Activated CD4-positive, alpha-beta T cell treated with anti-CD3 and anti-CD28 coated beads for 1 hour (primary cell): ENCODE measurements around the gene PAIP2B.
"Not testable (repeated sequence)": the region's sequence is repeated elsewhere in the genome, so short reads cannot be mapped to it uniquely, and the experiment has no call there.

Experiments
- DNase-seq: peaks from one replicate; pipeline ENCODE4 v3.0.0-alpha.2; 2020

Gene PAIP2B, protein sequence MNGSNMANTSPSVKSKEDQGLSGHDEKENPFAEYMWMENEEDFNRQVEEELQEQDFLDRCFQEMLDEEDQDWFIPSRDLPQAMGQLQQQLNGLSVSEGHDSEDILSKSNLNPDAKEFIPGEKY

DNA sequence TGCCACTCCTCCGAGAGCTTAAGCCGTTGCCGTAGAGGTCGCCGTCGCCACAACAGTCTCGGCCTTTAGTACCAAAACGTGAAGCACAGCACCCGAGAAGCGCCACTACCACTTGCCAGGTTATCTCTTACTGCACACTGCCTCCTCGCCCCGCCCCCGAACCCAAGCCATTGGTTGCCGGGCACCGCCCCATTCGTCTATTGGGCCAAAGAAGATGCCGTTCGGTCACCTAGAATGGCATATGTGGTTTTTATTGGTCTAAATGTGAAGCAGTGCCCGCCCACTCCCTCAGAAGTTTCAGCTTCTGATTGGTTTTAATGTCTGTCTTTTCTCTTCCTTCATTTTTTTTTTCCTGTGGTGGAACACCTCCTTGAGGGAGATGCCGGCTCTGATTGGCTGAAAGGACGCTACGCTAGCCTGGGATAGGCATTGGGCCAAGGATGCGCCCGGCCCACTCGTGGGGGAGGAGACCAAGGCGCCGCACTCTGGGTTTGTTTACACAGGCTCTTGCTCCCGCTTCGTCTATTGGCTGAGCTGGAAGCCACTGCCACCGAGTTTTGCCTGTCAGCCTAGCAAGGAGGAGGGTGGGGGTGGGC is at the start of gene PAIP2B:
Gene PAIP2B, minus strand, starts transcription at position 139 of the 596 bp plus-strand sequence. CDS start 24,514 bp downstream, outside the sequence.
- DNase-seq: peak; percentile 96

DNA sequence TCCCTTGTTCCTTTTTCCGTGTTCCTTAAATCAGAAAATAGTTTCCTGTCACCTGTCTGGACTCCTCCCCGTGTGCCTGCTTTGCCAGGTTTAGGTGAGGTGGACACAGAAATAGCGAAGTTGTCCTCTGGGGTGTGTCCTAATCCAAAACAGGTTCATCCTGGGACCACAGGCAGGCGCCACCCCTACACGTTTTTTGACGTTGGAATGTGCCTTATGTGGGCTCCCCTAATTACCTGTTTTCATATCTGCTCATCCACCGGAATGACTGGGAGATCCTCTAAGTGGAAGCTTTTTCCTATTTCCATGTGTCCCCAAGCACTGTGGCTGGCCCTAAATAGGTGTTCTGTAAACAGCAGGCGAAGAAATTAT is 49.0 kb upstream of the PAIP2B start:
- DNase-seq: no peak

DNA sequence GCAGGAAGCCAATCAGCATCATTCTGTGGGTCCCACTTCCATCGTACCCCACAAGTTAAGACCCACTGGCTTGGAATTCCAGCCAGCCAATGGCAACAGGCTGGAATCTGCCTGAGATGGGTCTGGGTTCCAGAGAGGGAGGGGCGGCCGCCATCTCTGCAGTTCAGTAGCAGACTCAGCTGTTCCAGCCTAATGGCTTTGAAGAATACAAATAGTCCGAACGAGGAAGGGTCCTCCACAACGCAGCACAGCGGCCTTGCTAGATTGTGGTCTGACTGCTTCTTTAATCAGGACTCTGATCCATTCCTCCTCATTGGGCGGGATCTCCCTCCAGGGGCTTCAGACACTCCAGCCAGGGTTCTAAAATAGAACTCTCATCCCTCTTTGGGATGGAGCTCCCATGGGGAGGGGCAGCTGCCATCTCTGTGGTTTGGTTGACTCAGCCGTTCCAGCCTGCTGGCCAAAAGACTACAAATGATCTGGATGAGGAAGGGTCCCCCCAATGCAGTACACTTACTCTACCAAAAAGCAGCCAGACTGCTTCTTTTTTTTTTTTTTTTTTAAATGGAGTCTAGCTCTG is 42.7 kb upstream of the PAIP2B start:
- no peak for DNase-seq

DNA sequence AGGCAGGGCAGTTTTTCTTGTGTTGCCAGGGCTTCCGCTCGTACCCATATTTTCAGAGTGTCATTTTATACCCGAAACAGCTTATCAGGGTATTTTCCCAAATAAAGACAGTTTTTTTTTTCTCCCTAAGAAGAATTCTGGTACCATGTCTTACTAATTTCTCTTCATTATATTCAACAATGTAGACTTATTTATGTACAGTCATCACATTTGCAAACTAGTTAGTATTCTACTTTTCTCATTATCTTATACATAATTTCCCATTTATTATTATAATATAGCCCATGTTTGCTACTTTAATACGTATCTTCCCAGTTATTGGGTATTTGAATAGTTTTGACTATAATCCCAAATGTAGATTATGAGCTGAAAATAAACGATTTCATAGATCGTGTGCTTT is 36.5 kb upstream of the PAIP2B start:
- no peak for DNase-seq

DNA sequence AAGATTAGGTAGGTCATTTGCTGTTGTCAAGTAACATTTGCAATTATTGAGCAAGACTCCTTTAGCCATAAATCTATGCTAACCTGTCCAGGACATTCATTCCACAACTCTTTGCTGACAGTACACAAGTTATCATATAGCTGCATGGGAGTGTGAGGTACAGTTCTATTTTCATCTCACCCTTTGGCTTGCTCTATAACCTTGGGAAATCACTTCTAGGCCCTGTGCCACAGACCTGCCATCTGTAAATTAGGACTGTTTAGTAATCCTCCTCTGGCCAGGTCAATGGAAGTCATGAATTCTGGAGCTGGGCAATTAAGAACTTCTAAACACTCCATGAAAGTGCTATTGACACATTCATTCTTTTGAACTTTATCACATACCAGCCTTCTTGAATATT is 34.6 kb upstream of the PAIP2B start:
- no peak for DNase-seq

DNA sequence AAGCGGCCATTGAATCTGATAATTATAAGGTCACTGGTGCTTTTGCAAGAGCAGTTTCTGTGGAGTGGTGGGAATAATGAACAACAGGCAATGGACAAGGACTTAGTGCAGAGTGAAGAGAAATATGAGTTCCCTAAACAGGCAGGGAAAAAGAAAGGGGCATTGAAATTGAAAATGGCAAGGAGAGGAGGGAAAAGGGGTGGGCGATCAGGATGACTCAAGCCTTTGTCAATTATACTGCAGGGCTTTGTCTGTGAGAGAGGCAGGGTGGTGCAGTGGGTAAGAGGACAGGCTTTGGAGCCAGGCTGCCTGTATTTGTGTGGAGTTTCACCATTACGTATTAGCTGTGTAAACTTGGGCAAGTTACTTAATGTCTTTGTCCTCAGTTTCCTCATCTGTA is 29.5 kb upstream of the PAIP2B start:
- DNase-seq: no peak

DNA sequence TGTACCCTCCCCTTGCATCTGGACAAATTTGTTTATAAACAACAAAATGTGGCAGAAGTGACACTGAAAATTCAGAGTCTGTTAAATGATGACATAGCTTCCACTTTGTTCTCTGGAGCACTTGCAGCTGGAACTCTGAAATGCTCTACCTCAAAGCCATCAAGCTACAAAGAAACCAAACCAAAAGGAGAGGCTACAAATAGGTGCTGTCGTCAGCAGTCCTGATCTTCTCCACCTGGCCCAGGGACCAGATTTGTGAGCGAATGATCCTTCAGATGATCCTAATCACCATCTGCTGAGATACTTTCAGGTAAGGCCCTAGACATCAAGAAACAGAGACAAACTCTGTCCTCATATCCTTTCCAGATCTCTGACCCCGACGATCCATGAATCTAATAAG is 27.9 kb upstream of the PAIP2B start:
- DNase-seq: no peak

DNA sequence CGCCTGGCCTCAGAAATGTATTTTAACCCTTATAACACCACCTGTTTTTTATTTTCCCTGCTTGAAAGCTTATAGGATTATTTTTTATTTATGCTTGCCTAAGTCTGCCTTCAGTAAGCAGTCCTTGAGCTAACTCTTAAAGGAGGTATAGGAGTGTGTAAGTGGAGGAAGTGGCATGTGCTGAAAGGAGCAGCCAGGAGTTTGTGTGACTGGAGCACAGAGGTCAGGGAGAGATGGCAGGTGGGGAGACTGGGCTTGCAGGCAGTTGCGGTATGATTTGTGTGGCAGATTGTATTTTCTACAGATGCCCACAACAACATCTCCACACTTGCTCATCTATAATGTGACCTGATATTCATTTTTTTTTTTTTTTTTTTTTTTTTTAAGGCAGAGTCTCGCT is 27.2 kb upstream of the PAIP2B start:
- no peak for DNase-seq

DNA sequence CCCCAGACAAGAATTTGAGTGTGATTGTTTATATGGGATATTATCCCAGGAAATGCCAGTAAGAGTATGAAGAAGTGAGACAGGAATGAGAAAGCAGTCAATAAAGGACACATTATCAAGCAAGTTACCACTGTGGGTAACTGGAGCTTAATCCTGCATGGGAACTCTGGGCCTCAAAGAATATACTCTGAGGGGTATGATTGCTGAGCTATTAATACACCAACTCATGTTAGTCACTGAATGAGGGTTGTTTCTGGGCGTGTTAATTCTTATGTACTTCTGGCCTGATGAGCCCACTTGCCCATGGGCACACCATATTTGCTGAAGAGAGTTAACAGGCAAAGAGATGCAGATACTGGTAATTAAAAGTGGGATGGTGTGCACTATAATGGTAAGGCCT is 26.6 kb upstream of the PAIP2B start:
- DNase-seq: no peak

DNA sequence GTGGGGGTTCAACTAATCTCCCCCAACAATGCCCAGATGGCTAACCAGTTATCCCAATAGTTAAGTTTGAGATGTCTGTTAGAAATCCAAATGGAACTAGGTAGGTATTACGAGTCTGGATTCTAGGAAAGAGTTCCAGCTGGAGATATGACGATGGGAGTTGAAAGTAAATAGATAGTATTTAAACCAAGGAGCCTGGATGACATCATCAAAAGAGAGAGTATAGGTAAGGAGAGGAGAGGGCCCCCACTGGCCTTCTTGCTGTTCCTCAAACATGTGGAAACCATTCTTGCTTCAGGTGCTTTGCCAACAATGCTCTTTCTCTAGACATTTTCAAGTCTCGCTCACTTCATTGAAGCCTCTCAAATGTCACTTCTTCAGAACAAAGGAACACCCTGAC is 26.0 kb upstream of the PAIP2B start:
- no peak for DNase-seq

DNA sequence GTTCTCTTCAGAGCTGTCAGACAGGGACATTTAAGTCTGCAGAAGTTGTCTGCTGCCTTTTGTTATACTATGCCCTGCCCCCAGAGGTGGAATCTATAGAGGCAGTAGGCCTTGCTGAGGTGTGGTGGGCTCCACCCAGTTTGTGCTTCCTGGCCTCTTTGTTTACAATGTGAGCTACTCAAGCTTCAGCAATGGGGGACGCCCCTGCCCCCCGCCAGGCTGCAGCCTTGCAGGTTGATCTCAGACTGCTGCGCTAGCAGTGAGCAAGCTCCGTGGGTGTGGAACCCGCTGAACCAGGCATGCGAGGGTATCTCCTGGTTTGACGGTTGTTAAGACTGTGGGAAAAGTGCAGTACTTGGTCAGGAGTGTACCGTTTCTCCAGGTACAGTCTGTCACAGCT is 24.0 kb upstream of the PAIP2B start:
- DNase-seq: no peak

DNA sequence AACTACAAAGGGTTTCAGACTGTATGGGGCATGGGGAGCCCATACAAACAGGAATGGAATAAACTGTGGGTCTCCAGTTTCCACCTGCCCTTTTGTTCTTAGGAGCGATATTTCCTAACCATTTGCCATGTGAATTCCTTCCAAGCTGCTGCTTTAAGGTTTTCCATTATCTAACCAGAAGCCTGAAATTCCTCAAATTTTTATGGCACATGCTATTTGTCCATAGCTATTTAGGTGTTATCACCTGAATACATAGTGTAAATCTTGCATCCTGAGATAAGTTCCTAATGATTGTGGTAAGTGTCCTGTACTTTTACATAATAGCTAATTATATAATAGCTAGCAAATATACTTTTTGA is 17.4 kb upstream of the PAIP2B start:
- DNase-seq: no peak

DNA sequence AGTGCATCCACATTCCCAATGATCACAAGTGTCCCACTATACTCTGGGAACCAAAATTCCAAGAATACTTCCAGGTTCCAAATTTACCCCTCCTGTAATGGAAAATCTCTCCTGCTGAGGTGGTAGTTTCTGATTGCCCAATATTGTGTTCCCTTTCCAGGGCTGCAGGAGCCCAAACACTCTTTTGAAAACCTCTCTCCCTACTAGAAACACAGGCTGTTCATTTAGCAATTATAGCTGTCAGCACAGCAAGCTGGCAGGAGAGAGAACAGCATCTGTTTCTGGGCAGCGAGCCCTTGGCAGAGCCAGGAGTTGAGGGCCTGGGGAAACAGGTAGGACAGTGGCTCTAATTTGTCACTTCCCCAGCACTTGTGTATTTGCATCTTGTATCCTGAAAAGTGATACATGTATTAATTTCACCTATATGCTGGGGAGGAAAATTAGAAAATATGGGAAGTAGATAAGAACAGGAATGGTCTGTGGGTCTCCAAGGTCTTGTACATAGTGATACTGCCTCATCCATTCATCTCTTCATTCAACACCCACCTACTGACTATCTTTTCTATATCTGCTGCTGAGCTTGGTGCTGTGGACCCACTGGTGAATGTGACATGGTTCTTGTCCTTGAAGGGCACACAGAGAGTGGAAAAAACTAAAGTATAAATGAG is 16.9 kb upstream of the PAIP2B start:
- DNase-seq: no peak

DNA sequence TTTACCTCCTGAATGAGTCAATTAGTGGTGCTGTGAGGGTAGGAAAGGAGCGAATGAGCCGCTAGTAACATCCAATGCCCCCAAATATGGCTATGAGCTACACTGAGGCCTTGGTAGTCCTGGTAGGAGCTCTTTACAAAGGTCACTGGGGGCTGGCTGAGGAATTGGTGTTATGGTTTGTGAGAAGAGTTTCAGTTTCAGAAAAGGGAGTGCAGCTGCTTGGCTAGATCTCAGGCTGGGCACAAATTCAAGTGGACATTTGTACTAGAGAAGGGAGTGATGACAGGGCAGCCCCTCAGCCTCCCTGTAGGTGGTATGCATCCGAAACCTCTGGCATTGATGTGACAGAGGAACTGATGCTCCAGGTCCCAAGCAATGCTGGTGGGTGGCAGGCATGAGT is 13.9 kb upstream of the PAIP2B start:
- no peak for DNase-seq

DNA sequence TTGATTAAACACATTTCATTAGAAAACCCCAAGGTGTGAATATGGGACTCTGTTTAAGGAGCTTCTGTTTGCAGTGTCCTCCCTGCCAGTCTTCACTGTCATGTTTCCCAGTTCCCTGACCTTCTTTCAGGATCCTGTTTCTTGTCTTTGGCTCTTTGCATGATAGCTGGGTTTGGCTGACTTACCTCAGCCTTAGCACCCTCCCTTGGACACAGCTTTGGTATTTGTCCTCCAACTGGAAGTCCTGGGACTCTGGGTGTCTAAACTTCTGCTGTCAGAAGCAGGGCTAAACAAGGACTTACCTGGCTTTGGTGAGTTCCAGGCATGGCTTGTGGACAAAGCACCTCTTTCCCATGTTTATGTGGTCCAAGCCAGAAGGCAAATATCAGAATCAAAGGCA is 11.2 kb upstream of the PAIP2B start:
- DNase-seq: no peak

DNA sequence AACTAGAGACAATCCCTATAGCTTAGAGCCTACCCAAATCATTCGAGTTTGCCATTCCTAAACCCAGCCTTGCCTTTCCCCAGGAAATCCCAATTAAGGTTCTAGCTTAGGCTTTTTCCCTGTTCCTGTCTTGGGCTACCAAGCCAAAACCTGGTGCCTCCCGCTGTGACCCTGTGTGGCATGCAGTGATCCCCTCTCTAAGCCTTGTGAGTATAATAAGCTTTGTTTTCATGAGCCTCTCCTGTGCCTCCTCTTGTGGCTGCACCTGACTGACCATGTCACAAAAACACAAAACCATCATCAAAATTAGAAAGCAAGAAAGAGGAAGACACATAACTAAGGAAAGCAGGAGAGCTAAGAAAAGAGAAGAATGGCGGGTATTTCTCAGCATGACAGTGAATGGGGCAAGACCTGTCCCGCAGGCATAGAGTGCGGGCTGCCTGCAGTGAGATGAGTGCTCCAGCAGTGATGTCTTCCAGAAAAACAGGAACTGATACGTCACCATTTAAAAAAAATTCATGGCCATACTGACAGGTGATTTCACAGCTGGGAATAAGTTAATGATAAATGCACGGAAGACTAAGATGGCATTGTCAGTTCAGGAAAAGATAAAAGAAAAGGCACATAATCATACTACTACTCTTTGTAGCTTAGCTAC is 9.2 kb upstream of the PAIP2B start:
- no peak for DNase-seq

DNA sequence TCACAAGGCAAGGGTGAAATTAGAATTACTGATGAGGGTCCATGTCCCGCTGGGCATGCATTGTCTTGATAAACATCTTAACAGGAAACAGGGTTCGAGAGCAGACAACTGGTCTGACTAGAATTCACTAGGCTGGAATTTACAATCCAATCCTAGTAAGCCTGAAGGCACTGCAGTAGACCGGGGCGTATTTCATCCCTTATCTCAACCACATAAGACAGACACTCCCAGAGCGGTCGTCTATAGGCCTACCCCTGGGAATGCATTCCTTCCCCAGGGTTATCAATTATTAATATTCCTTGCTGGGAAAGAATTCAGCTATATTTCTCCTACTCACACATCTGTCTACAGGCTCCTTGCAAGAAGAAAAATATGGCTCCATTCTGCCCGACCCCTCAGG is 6.2 kb upstream of the PAIP2B start:
- not testable (repeated sequence) for DNase-seq

DNA sequence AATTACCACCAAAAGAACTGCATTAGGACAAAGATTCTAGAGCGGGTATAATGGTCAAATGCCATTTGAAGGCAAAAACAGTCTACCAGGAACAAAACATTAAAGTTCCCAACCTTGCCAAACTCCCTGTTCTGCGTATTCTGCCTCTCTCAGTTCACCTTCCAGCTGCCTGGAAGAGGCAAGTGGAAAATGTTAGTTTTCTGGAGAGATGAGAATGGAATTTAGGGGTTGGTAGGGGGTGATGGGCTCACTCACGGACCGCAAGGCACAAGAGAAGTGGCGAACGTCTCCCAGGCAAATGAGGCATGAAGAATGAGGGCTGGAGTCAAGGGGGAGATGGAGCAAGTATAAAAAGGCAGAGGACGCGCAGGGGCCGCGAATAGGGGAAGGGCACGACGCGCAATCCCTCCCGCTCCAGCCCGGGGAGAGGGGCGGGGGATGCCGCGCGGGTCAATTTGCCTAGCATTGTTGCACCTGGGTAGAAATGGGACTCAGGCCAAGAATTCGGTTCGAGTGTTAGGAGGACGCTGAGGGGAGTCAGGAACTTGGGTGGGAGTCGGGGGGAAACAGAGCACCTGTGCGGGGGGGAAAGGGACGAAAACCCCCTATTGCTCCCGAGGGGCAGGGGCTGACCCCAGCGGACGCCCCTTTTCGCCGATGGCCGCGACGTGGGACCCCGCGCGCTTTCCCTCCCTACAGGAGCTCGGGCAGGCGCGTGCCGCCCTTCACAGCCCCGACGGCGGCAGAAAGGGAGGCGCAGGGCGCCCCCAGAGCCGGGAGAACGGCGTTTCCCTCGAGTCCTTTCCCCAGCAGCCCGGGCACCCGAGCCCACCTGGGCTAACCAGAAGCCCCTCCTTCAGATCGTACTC is 573 bp downstream of the PAIP2B start:
- no peak for DNase-seq

DNA sequence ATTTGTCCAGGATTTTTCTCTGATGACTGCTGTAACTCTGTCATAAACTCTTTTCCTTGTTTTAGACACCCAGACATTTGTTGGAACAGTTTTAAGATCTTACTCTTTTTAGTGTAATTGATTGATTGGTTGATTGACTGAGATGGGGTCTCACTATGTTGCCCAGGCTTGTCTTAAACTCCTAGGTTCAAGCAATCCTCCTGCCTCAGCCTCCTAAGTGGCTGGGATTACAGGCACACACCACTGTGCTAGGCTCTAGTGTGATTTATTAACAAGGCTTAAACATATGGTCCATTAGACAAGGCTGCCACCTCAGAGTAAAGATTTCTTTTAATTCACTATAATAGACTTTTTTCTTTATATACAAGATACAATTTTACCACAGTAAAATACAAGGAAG is 2.0 kb downstream of the PAIP2B start:
- no peak for DNase-seq

DNA sequence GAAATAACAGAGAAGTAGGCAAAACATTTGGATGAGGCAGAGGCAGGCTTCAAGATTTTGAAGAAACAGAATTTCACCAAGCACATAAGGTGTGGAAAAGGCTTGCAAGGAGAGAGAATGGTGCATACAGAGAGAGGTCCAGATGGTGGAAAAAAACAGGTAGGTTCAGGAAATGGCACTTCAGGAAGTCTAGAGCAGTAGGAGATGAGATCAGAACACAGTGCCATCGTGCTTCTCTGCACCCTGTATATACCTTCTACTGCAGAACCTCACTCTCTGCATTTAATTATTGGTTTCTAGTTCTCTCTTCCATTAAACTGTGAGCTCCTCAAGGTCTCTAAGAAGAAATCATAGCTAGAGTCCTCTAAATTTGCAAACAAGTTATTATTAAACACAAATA is 2.4 kb downstream of the PAIP2B start:
- no peak for DNase-seq

DNA sequence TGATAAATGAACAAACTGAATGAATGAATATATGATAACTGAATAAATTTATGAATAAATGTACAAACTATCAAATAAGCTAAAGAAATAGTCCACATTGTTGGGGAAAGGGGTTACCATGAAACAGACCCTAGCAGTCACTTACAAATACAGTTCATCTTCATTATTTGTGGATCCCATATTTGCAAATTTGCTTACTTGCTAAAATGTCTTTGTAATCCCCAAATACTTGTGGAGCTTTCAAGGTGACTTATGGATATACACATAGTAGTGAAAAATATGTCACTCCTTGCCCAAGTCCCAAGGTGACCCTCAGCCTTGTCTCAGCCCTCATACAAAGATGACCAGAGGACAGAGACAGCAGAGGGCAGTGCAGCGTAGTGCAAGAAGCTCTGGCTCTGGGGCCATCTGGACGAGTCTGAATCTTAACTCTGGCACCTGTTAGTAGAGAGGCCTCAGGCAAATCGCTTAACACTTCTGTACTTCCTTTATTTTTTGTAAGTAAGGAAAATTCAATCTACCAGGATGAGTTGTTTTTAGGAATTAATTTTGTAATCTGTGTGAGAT is 3.1 kb downstream of the PAIP2B start:
- no peak for DNase-seq

DNA sequence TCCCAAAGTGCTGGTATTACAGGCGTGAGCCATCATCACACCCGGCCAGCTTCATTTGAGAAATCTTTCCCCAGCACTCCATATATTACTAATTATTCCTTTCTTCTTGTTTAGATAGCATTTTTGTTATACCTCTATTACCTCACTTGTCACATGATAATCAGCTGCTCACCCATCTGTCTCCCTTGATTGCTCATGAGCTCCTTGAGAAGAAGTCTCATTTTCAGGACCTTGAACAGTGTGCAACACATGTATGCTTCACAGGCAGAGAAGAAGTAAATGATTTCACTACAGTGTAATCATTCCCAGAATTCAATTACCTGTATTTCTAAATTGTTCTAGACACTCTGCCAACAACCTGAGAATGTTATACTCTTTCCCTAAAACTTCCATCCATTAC is 6.2 kb downstream of the PAIP2B start:
- DNase-seq: no peak

DNA sequence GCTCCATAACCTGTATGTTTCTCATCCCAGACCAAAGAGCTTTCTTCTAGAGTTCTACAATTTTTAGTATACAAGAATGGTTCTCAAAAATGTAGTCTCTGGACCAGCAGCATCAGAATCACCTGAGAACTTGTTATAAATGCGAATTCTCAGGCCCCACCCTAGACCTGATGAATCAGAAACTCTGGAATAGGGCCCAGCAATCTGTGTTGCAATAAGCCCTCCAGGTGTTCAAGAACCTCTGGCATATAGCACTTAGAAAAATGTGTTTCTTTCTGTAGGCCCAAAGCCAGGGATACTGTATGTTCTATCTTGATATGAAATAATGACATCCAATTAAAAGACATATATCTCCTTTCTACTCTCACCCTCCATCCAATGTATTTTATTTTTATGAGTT is 10.4 kb downstream of the PAIP2B start:
- DNase-seq: no peak
